HG03280 (cell line): ENCODE data around the gene PDZRN3.

Experiments used
- ATAC-seq: cut with Tn5 transposase; IDR thresholded peaks from one replicate; pipeline ENCODE4 v1.9.1; 2021; ENCODE audit warnings: mild to moderate bottlenecking, moderate library complexity; ENCODE audit not compliant: unreplicated experiment

The PDZRN3 gene

DNA sequence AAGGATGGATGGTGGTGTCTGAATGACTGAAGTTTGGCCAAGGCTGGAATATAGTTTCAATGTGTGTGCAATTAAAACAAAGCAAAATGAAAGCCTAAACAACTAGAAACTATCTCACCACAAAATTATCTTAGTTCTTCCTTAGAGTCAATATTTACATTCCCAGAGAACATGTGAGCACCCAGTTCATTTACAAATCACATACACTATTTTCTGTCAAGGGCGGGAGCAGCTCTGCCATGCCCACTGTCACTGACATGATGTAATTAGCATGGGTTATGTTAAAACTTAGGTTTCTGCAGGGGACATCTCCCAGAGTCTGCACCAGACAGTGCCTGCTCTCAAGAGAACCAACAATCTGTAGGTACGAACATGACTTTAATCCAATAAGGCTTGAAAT lies 65.0 kb downstream of the PDZRN3 start:
- ATAC-seq: no peak

DNA sequence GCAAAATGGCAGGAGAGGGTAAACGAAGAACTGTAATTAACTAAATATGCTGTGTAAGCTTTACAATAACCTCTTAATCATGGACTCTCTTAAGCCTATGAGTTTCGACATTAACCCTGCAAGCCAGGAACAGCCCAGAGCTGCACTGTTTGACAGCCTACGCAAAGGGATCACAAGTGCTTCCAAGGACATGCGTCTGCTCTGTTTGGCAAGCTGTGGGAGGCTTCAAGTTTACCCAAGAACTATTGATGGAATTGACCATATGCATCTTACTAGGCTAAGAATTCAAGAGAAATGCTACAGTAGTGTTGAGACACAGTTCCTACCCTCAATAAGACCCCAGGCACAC lies 66.0 kb downstream of the PDZRN3 start:
- ATAC-seq: no peak

DNA sequence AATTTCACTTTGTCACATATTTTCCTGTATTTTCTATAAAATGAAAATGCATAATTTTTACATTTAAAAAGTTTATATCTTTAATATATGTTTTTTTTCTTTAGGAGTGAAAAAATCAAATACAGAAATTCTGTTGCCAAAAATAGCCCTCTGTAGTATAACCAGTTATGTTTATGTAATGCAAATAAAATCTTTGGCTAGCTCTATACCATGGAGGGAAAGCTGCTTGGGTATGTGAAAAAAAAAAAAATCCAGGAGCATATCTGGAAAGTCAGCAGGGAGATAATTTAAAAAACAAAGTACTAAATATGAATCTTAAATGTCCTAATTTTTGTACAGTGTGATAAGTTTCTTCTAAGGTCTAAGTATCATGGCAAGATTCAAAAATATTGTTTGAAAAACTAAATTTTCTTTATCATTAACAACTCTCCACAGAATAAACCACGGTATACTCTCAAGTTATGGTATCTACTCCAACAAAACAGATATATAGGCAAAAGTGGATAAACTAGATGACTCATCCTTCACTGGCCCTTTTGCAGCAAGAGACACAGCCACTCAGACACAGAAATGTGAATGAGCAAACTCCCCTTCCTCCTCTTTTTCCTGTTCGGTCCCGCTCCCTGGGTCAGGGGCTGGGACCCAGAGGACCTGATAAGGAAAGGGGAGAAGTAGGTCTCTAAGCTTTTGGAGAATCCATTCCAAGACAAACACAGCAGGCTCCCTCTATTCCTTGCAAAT lies 66.6 kb downstream of the PDZRN3 start:
- ATAC-seq: no peak

DNA sequence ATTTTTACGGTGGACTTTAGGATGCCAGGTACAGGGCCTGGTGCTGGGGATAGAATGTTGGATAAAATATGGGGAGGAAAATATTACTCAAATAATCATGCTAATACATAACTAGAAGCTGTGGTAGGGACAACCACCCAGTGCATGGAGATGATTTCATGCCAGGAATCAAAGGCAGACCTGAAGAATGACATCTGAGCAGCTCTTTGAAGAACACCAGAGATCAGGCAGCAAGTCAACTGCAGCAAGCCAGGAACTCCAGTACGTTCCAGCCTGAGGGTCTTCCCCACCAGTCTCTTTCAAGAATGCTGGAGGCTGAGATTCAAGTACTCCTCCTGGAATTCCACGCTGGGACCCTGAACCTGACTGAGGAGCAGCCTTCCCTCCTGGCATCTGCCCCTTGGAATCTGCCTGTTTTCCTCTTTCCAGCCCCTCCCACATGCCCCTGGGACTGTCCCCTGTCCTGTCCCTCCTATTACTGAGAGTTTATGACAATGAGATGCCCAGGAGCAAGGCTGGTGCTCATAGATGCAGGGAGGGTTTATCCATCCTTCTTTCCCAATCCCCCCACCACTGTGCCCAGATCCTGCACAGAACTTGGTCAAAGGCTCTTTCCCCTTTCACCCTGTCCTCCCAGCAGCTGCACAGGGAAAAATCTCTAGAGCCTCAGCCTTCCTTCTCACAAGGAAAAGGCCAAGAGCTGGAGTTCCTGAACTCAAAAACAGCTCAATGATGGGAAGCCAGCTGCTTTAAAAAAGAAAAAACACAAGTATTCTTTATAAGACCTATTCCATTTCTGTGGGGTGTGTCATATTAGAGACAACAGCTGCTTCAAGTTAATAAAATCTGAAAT lies 68.0 kb downstream of the PDZRN3 start:
- ATAC-seq: no peak

DNA sequence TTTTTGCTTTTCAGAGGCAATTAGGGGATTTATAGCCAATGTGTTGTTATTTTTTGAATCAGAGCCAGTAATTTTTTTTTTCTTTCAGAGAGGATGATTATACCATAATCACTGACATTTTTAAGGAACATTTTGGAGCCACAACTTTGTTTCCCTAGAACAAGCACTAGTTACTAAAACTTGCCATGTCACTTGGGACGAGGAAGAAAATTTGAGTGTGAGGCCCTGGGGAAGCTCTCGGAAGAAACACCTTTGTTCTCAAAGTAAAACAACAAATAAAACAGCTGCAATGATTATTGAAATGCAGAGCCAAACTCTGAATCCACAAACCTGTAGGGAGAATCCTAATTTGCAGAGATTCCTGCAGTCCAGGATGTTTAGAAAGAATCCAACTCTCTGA lies 69.7 kb downstream of the PDZRN3 start:
- ATAC-seq: no peak

DNA sequence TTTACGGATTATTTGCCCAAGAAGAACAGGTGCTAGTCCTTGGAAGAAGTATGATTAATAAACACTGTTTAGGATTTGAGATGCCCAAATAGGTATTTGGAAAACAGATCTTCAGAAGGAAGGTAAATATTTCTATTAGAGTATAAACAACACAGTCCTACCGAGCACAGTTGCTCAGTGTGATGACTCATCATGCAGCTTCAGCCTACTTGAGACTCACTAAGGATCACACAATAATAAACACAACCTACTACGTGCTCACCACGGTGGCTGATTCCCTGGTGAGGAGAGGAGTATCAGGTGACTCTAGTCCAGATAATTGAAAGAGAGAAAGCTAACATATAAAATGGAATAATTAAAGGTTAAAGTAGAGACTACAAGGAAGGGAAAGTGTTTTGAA lies 72.0 kb downstream of the PDZRN3 start:
- no peak for ATAC-seq

DNA sequence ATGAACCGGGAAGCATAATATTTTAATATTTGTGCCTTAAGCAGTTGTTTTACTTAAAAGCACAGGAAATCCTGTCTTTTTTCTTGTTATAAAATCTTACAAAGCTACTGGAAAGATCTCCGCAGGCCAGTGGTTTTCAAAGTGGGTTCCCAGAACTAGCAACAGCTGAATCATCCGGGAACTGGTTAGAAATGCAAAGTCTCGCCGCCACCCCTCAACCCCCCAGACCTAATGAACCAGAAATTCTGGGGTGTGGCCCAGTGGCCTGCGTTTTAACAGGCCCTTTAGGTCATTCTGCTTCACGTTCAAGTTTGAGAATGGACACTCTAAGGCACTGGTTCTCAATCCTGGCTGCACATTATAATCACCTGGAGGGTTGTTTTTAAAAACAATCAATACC lies 74.7 kb downstream of the PDZRN3 start:
- no peak for ATAC-seq

DNA sequence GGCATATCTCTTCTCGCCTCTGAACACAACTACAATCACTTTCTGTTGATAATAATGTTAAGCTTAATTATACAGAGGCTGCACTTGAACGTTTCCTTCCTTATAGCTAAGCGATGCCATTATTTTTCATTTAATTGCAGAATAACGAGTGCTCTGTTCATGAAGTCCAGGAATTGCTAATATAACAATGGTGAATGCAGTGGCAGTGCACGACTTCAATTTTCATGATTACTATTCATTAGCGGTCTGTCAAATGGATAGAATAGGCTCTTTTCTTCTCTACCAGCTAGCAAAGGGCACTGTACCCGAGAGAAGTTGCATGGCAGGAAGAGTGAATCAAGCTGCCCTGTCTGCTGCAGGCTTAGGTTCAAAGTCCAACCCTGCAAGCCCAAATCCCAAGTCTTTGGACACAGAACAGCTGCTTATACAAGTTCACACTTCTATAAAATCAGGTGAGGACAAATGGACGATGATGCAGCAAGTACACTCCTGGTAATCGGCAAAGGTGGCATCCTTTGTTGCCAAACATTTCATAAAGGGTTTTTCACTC lies 75.6 kb downstream of the PDZRN3 start:
- no peak for ATAC-seq

DNA sequence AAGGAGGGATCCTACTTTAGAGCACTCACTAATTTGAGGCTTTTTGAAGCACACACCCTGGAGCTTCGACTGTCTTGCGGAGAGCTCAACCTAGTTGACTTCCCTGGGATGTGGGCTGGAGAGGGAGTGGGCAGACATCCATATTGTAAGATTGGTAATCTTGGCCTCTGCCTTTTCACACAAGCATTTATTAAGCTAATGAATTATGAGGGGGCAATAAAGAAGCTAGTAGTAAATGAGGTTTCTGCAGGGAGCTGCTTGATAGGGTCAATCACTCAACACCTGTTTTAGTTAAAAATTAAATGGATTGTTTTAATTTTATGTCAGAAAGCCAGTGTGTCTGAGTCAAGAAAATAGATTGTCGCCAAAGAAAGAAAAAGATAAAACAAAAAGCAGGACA lies 76.3 kb downstream of the PDZRN3 start:
- ATAC-seq: no peak

DNA sequence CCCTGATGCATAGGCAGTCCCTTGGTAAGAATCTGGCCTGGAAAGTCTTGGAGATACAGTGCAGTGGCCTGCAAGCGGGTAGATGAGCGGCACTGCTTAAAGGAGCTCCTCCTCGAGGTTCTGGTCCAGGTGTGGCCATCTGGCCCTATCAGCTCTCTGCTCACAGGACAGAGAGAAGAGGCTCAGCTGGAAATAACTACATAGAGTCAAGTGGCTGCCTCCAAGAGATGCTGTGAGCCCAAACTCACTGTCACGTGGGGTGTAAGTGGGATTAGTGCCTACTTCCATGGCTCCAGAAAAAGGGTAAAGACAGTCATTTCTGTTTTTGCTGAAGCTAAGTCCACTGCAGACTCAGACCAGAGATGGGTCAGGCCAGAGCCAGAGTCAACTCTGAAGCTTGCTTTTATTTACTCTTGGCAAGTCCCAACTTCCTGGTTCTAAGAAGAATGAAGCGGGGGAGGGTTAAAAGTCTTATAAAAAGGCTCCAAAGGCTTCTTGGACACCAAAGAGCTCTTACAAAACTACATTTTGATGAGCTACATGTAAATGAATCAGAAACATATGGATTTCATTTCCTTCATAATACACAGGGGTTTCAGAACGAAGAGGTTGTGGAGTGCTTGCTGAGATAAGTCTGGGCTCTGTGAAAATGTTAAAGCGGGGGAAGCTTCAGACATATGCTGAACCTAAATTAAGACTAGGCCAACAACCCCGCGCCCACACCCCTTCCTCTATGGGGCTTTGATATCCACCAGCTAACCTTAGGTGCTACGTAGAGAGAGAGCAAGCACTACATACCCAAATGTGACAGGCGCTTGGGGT lies 77.1 kb downstream of the PDZRN3 start:
- no peak for ATAC-seq

DNA sequence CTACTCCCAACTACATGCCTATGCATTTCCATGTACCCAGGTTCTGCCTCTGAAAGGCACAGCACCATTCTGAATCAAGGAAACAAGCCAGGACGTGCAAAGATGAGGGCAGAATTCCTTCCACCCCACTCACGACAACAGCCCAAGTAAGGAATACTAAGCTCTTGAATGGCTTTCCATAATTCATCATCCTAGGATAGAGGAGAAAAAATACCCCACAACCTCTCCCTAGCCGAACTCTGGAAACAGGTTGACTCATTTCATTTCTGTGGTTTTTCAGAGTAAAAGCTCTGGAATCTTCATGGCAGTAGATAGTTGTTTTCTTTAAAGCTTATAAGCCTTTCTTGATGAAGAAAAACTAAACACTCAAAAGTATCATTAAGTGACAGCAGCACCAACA lies 77.8 kb downstream of the PDZRN3 start:
- ATAC-seq: no peak

DNA sequence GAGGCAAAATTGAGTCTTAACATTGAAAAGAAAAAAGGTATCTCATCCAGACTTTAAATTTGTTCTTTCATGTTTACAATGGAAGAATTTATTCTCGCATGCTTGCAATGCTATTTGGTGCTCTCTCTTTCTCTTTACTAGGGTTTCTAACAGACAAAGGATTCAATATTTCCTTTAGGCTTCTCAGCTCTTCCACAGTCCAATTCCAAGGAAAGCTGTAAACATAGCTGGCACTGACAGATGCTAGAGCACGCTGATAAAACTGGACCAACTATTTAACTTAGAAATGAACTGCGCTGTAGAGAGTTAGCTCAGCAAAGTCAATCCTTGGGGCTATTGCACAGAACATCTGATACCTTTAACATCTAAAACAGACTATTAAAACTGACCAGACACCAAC lies 81.3 kb downstream of the PDZRN3 start:
- ATAC-seq: no peak

DNA sequence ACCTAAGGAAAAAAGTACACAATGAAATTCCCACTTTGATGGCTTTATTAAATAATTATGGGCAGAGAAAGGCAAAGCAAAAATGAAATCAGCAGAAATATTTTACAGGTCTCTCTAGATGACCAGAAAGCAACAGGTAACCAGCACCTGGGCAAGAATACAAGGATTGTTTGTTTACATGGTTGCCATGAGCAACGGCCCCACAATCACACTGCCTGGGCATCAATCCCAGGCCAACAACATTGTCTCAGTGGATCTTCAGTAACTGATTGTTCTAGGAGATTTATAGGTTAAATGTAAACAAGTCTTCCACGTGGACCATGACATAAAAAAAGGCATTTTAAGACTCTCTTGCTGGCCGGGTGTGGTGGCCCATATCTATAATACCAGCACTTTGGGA lies 82.6 kb downstream of the PDZRN3 start:
- ATAC-seq: no peak

DNA sequence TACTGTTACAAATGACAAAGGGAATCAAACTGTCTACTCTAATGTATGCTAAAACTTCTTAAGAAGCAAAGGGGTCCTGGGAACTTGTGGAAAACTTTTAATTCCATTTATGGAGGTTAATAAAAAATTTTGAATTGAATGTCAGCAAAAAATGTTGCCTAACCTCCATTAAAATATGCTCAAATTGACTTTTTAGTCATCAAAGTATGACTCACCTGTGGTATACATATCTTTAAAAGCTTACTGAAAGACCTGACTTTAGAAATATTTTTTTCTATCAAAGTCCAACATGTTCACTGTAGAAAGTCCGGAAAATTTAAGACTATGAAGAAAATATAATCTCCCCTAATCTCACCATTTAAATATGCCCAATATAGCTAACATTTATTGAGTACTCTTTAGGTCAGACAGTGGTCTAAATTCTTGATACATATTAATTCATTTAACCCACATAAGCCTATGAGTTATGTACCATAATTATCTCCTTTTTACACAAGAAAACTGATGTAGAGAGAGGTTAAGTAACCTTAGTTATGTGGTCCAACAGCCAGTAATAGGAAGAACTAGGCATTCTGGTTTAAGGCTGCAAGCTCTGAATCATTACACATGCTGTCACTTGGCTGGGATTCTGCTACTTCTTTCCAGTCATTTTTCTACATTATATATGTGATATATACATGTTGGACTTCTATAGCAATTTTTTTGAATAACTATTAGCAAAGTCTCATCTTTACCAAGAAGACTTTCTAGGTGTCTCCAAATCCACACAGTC lies 83.6 kb downstream of the PDZRN3 start:
- ATAC-seq: no peak

DNA sequence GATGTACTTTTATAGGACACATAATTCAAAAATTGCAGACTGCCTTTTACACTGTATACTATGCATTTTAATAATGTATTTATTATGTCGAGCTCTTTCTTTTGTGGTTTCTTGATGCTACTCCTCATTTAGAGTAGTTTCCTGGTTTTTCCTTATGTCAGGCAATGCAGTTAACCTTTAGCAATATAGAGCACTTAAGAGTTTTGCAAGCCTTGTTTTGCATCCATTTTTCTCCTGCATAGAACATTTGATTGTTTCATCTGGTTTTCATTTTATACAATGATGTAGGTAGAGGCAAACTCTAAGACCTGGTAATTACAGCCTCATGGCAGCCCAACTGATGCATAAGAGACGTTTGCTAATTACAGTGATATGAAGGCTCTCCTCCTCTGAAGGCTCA lies 86.3 kb downstream of the PDZRN3 start:
- no peak for ATAC-seq

DNA sequence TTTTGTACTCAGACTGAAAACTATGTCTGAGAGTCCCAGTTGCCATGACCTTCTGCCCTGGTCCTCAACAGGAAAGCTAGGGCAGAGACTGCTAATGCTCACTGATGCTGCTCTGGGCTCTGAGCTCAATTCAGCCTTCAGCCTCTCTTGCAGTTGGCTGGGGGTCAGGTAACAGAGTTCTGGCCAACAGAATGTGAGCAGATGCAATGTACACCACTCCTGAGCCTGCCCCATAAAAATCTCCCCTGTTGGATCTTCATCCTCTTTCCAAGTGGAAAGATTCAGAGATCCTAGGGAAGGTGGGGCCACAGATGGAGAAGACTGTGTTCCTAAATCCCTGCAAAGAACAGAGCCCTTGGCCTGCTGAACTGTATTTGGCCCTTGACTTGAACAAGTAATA lies 87.8 kb downstream of the PDZRN3 start:
- no peak for ATAC-seq

DNA sequence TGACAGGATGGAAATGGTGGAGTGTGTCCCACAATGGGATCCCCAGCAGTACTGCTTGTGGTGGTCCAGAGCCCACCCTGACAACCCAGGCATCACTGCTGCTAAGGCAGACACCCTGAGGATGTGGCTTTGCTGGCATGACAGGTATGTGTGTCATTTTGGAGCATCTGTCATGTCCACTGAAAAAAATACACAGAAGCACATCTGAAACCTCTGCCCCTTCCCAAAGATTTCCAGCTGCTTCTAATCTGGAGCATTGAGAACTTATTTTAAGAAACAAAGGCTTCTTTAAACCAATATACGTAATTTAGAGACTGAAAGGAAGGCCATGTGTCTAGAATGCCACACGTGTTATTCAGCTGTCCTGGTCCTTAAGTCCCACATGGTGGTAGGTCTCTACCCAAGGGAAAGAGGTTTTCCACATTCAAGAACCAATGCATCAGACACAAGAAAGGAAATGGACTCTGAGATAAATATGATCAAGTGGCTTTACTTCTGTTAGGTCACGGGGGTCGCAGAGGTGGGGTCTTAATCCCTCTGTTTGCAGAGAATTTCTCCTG lies 88.3 kb downstream of the PDZRN3 start:
- no peak for ATAC-seq

DNA sequence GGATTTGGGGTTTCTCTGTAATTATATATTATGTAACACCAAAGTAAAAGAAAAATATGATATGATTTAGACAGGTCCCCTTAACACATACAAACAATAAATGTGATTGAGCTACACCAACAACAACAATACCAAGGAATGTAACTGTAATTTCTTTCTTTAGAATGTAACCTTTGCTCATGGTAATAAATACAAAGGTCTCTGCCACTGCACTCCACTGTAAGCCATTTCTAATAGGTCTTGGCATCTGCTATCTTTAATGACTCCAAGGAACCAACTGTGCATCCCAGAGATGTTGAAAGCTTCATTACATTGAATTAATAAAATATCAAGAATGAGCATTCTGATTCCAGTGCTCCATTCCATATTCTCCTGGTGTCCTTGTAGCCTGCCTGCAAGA lies 88.8 kb downstream of the PDZRN3 start:
- no peak for ATAC-seq

DNA sequence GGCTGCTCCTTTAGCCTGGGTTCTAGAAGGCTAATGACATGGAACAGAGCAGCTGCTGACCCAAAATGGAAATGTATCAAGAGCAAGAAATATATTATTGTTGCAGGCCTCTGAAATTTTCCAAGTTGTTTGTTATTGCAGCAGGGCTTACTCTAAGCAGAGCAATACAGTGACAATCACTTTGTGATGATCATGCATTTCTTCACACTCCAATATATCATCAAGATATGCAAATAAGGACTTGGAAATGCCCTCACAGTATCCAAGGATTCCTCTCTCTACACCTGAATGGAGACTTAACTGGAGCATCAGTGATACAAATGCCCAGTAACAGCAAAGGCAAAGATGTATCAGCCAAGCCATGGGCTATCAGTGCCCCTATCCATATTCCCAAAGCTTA lies 89.6 kb downstream of the PDZRN3 start:
- no peak for ATAC-seq

DNA sequence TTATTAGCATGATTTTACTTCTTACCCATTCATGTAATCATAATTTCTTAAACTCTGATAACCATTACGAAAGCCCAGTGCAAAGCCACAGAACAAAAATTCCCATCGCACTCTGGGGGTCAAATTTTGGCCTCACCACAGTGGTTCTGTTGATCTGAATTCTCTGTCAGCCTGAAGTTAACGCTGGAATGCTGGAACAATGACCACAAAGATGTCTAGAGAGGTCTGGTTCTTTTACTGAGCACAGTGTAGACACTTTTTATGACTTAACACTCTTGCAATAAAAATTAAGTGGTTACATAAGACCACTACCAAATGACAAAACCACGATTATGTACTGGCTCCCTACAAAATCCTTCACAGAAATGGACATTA lies 94.7 kb downstream of the PDZRN3 start:
- ATAC-seq: no peak
